Measurements from ENCODE around the gene TBR1. TPM values are rescaled to one million over a fixed set of nuclear protein-coding genes. Genes with fewer than 3 reads are reported as not detected.

The TBR1 gene
- polyA plus RNA-seq, 1 of the 3 experiments (the other 2 are of a cell fraction): not detected

DNA sequence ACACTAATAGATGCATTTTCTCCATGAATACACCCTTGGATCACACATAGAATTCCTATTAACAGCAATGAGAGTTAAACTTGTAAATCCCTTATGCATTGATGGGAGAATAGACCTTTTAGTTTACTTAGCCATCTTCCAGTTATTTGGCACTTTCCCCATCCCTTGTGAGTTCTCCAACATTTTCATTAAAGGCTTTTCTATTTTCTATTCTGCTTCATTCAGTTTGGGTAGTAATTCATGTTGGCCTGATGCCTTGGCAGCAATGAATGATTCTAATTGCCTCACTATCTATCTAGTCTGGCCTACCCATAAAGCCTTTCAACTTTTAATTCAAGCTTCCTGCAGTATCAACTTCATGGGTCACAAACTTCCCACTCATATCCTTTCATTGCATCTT, 32.3 kb downstream of the TBR1 start (continued):
- TF ChIP-seq, protein P1, sequence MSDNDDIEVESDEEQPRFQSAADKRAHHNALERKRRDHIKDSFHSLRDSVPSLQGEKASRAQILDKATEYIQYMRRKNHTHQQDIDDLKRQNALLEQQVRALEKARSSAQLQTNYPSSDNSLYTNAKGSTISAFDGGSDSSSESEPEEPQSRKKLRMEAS (IDR thresholded peaks at IDR 0.05; ENCODE audit: low read depth): no peak
- TF ChIP-seq MEF2A (IDR thresholded peaks at IDR 0.05; ENCODE audit: borderline replicate concordance, low read depth): no peak
- TF ChIP-seq ELF1 (IDR thresholded peaks at IDR 0.05): no peak

DNA sequence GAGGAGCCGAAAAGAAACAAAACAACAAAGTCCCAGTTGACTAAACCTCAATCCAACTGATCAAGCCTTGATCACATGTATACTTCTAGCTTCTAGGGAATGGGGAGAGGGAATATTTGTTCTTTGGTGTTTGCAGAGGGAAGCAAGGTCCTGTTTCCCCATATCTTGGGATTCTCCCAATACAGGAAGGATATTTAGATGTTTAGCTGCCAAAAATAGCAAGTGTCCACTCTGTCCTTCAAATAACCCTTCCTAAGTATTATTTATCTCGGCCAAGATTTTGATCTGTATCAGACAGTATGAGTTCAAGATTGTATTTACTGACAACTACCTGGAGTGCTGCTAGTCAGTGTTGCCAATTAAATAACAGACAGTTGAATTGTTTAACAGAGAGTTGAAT, 55.5 kb downstream of the TBR1 start:
- H3K9ac ChIP-seq: no peak overlapping the region
- no peak overlapping the region for H3K4me3 ChIP-seq (ENCODE audit: low read depth in 2 of 2, low read length in 1 of 2)
- H3F3A ChIP-seq (replicated peaks; ENCODE audit: insufficient read depth): no peaks in the 10 kb centered on the region
- no peak overlapping the region for H2AFZ ChIP-seq (ENCODE audit: low read depth)
- WGBS (ENCODE audit: low lambda C conversion rate): 40% methylated on average over 2 of the region's 2 CpGs
- TF ChIP-seq POLR2AphosphoS5 (IDR thresholded peaks at IDR 0.05; ENCODE audit: low read depth, low read length): no peak
- TF ChIP-seq MXI1 (IDR thresholded peaks at IDR 0.05; ENCODE audit: low read depth, low read length): no peak
- TF ChIP-seq, protein P2, sequence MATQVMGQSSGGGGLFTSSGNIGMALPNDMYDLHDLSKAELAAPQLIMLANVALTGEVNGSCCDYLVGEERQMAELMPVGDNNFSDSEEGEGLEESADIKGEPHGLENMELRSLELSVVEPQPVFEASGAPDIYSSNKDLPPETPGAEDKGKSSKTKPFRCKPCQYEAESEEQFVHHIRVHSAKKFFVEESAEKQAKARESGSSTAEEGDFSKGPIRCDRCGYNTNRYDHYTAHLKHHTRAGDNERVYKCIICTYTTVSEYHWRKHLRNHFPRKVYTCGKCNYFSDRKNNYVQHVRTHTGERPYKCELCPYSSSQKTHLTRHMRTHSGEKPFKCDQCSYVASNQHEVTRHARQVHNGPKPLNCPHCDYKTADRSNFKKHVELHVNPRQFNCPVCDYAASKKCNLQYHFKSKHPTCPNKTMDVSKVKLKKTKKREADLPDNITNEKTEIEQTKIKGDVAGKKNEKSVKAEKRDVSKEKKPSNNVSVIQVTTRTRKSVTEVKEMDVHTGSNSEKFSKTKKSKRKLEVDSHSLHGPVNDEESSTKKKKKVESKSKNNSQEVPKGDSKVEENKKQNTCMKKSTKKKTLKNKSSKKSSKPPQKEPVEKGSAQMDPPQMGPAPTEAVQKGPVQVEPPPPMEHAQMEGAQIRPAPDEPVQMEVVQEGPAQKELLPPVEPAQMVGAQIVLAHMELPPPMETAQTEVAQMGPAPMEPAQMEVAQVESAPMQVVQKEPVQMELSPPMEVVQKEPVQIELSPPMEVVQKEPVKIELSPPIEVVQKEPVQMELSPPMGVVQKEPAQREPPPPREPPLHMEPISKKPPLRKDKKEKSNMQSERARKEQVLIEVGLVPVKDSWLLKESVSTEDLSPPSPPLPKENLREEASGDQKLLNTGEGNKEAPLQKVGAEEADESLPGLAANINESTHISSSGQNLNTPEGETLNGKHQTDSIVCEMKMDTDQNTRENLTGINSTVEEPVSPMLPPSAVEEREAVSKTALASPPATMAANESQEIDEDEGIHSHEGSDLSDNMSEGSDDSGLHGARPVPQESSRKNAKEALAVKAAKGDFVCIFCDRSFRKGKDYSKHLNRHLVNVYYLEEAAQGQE (IDR thresholded peaks at IDR 0.05; ENCODE audit: low read depth, low read length): no peak
- no peak for TF ChIP-seq FOXJ3 (CRISPR knock-in tag; IDR thresholded peaks at IDR 0.05)
- TF ChIP-seq, protein P3, sequence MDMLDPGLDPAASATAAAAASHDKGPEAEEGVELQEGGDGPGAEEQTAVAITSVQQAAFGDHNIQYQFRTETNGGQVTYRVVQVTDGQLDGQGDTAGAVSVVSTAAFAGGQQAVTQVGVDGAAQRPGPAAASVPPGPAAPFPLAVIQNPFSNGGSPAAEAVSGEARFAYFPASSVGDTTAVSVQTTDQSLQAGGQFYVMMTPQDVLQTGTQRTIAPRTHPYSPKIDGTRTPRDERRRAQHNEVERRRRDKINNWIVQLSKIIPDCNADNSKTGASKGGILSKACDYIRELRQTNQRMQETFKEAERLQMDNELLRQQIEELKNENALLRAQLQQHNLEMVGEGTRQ (IDR thresholded peaks at IDR 0.05; ENCODE audit: borderline replicate concordance, low read depth, low read length): no peak
- no peak for TF ChIP-seq EZH2phosphoT487 (IDR thresholded peaks at IDR 0.05; ENCODE audit: borderline replicate concordance, low read depth)
- no peak for TF ChIP-seq CHD2 (IDR thresholded peaks at IDR 0.05; ENCODE audit: low read length, partially characterized antibody)
- no peak for TF ChIP-seq ELF1 (IDR thresholded peaks at IDR 0.05)
- no peaks in the 10 kb centered on the region for H3K36me3 ChIP-seq (replicated peaks in 1 of 2; ENCODE audit: control insufficient read depth in 1 of 2, insufficient read depth in 2 of 2, low read length in 1 of 2)
- no peaks in the 10 kb centered on the region for H3K27me3 ChIP-seq (ENCODE audit: insufficient read depth)
- no peaks in the 10 kb centered on the region for H3K4me1 ChIP-seq (ENCODE audit: control insufficient read depth in 1 of 2, insufficient read depth in 2 of 2, low read depth in 1 of 2, low read length in 1 of 2)
- H3K9me3 ChIP-seq: no peaks in the 10 kb centered on the region
- H3K4me2 ChIP-seq: no peak overlapping the region
- ChIA-PET CTCF (no interaction called here), POLR2A (no interaction called here)
- no peak overlapping the region for H3K27ac ChIP-seq (ENCODE audit: low read depth in 2 of 2, low read length in 1 of 2)
- no peaks in the 10 kb centered on the region for H4K20me1 ChIP-seq (ENCODE audit: insufficient read depth)
- DNase-seq: no peak
- H3K9me2 ChIP-seq: no peaks in the 10 kb centered on the region
- no peaks in the 10 kb centered on the region for H3K79me2 ChIP-seq (ENCODE audit: insufficient read depth)

DNA sequence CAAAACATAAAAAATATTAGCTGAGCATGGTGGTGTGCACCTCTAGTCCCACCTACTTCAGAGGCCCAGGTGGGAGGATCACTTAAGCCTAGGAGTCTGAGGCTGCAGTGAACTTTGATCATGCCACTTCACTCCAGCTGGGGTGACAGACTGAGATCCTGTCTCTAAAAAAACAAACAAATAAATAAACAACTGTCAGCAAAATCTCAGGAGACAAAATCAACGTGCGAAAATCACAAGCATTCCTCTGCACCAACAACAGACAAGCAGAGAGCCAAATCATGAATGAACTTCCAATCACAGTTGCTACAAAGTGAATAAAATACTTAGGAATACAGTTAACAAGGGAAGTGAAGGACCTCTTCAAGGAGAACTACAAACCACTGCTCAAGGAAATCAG, 58.8 kb downstream of the TBR1 start:
- no peaks in the 10 kb centered on the region for H3F3A ChIP-seq (replicated peaks; ENCODE audit: insufficient read depth)
- POLR2A ChIA-PET: no interaction called here
- no peak overlapping the region for H3K9ac ChIP-seq
- no peaks in the 10 kb centered on the region for H3K9me3 ChIP-seq
- no peak overlapping the region for H3K4me2 ChIP-seq
- no peak overlapping the region for H2AFZ ChIP-seq (ENCODE audit: low read depth)
- H3K79me2 ChIP-seq (ENCODE audit: insufficient read depth): no peaks in the 10 kb centered on the region
- H3K36me3 ChIP-seq (replicated peaks in 1 of 2; ENCODE audit: control insufficient read depth in 1 of 2, insufficient read depth in 2 of 2, low read length in 1 of 2): no peaks in the 10 kb centered on the region
- H3K27ac ChIP-seq (ENCODE audit: low read depth in 2 of 2, low read length in 1 of 2): no peak overlapping the region
- H3K27me3 ChIP-seq (ENCODE audit: insufficient read depth): no peaks in the 10 kb centered on the region
- TF ChIP-seq CHD2 (IDR thresholded peaks at IDR 0.05; ENCODE audit: low read length, partially characterized antibody): no peak
- TF ChIP-seq EZH2phosphoT487 (IDR thresholded peaks at IDR 0.05; ENCODE audit: borderline replicate concordance, low read depth): no peak
- TF ChIP-seq FOXM1 (IDR thresholded peaks at IDR 0.05; ENCODE audit: low read depth): no peak
- no peak for TF ChIP-seq YY1 (IDR thresholded peaks at IDR 0.05; ENCODE audit: low read depth)
- TF ChIP-seq RCOR1 (IDR thresholded peaks at IDR 0.05; ENCODE audit: low read length): no peak
- TF ChIP-seq TCF12 (IDR thresholded peaks at IDR 0.05): no peak
- no peaks in the 10 kb centered on the region for H3K4me1 ChIP-seq (ENCODE audit: control insufficient read depth in 1 of 2, insufficient read depth in 2 of 2, low read depth in 1 of 2, low read length in 1 of 2)
- no peak for DNase-seq
- WGBS (ENCODE audit: low lambda C conversion rate): 0% methylated on average over 2 of the region's 2 CpGs
- H3K4me3 ChIP-seq (ENCODE audit: low read depth in 2 of 2, low read length in 1 of 2): no peak overlapping the region
- no peaks in the 10 kb centered on the region for H4K20me1 ChIP-seq (ENCODE audit: insufficient read depth)
- CTCF ChIA-PET: no interaction called here
- H3K9me2 ChIP-seq: no peaks in the 10 kb centered on the region
